ENCODE results near the gene CFAP97D2.
"Not testable (repeated sequence)": the region's sequence is repeated elsewhere in the genome, so short reads cannot be mapped to it uniquely, and the experiment has no call there.

CFAP97D2 gene

DNA sequence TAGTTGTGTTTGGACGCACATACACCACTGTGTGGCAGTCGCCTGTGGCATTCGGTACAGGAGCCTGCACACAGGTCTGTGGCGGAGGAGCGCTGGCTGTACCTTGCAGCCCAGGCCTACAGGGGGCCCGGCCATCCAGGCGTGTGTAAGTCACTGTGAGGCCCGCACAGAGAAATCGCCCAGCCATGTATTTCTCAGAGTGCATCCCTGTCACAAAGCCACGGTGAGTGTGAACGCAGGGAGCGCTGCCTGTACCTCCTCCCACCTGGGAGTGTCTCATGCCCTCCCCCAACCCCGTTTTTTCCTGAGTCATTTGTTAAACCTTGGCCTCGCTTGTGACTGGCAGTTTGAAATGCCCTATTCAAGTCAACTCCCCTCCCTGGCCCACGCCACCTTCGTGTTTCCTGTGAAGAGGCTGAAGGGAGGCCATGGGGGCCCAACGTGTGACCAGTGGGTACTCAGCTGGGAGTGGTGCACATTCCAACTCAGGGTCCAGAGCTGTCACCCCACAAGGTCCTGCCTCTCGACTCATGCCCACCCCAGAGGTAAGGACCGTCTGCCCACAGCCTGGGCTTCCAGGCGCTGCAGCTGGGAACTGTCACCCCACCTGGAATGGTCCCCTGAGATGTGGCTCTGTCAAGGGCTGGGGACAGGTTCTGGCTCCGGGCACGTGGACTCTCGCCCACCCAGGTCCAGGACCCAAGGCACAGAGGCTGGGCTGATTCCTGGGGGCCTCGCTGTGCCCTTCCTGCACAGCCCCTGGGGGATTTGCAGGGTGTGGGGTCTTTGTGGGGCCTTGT lies 35.1 kb upstream of the CFAP97D2 start:
- in situ Hi-C loops (cut with MboI; ENCODE audit: low sequenced_read_pairs), result no loop called here

DNA sequence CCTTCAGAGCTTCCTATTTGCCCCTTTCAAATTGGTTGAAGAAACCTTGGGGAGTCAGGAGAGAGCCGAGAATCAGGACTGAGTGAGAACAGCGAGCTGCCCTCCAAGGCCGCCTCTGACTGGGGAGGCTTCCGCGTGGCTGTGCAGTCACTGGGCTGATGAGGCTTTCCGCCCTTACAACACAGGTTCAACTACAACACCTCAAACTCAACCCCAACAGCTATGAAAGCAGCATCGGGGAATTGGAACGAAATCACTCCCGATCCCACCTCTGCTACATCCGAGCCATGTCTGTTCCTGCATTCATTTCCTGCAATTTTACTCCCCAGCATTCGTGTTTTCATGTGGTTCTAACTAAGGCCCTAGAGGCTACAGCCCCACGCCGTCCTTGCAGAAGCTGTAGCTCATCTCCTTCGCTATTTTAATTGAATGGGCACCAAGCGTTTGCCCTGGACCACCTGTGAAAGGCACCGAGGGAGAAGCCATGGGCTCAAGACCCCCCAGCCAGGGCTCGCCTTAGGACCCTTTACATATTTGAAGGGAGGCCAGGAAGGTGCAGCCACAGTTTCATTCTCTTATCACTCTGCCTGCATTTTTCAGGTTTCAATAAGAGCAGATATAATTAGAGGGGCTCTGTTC lies 34.3 kb upstream of the CFAP97D2 start:
- in situ Hi-C loops (cut with MboI; ENCODE audit: low sequenced_read_pairs), result no loop called here

DNA sequence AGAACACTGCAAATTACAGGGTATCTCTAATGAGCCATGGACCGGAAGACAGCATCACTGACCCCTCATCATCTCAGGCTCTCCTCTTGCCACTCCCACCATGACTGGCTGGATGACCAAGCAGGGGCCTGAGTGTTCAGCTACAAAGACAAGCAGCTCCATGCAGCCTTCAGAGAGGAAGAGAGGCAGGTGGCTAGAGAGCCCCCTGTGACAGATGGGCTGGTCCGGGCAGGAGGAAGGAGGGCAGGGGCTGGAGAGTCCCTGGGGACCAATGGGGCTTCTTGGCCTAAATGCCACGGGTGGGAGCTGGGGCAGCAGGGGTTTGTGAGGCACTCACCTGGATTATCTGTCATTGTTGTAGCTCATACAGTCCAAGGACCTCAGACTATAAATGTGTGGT lies 33.8 kb upstream of the CFAP97D2 start:
- in situ Hi-C loops (cut with MboI; ENCODE audit: low sequenced_read_pairs), result no loop called here

DNA sequence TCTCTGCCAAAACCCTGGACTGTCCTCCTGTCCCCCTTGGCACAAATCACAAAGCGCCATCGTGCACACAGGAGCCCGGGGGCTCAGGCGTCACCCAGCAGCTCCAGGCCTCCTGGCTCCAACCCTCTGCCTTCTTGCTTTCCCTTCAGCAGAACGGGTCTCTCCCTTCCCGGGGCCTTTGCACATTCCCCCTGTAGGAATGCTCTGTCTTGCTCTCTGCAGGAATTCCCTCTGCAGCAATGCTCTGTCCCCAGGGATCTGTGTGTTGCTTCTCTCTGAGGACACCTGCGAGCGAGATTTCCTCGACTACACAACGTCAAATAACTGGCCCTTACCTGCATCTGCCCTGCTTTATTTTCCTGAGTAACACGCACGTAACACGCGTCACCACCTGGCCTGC lies 33.3 kb upstream of the CFAP97D2 start:
- in situ Hi-C loops (cut with MboI; ENCODE audit: low sequenced_read_pairs), result no loop called here

DNA sequence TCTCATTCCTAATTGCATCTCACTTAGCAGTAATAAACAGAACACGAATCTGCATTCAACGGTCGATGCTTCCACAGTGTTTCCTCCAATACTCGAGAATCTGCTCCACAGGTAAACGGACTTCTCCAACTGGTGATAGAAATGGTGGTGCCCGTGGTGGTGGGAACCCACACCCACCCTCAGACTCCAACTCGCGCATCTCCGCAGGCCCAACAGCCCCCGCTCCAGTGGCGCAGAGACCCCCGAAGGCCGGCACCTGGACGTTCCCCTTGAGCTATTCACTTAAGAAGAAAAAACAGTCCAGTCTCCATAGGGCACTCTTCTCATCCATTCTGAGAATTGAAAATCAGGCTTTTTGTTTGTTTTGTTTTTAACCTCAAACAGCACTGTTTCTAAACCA lies 32.9 kb upstream of the CFAP97D2 start:
- in situ Hi-C loops (cut with MboI; ENCODE audit: low sequenced_read_pairs), result no loop called here

DNA sequence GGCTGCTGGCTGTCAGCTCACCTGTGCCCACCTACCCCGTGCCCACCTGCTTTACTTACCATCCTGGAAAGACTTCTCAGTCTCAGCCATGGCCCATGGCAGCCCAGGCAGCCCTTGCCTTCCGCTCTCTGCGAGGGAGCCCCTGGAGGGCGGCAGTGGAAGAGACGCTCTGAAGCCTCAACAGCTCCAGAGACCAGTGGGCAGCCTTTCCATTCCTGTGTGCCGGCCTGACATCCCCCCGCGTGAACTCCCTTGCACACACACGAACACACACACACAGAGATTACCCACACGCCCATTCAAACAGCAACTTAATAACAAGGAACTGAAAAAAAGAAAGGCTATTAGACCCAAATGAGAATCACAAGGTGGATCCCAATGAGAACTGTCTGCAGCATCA lies 32.4 kb upstream of the CFAP97D2 start:
- in situ Hi-C loops (cut with MboI; ENCODE audit: low sequenced_read_pairs), result no loop called here

DNA sequence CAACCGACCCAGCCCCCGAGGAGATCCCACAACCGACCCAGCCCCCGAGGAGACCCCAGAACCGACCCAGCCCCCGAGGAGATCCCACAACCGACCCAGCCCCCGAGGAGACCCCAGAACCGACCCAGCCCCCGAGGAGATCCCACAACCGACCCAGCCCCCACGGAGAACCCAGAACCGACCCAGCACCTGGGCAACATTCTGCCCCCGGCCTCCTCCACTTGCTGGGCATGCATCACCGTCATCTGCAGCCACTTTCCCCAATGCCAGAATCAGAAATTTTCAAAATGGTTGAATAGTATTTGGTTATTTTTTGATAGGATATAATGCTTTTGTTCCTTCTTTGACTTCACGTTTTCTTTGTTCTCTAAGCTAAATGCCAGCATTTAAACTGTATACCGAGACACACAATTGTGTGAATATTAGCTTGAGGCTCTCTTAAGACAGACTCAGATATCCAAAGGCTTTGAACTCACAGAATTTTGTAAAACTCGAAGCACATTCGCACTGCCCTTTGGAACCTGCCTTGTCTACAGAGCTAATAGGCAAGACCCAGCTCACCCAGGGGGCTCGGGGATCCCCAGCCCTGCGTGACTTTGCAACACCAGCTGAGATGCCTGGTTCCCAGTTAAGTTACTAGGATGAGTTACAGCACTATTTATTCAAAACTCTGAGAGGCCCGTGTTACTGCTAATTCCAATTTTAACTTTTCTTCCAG lies 31.1 kb upstream of the CFAP97D2 start:
- in situ Hi-C loops (cut with MboI; ENCODE audit: low sequenced_read_pairs), result no loop called here

DNA sequence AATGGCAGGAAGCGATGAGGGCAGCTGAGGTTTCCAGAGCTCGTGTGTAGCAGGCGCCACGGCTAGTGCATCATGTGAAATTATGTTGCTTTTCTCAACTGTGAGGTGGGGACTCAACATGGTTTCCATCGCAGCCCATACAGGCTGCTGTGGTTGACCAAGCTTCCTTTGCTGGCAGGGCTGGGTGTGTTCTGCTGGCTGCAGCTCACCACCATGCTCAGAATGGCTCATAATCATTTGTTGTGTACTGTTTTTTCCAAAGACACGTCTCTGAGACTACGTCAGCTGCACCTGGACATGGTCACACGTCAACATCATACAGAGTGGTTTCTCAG lies 30.6 kb upstream of the CFAP97D2 start:
- in situ Hi-C loops (cut with MboI; ENCODE audit: low sequenced_read_pairs), result no loop called here

DNA sequence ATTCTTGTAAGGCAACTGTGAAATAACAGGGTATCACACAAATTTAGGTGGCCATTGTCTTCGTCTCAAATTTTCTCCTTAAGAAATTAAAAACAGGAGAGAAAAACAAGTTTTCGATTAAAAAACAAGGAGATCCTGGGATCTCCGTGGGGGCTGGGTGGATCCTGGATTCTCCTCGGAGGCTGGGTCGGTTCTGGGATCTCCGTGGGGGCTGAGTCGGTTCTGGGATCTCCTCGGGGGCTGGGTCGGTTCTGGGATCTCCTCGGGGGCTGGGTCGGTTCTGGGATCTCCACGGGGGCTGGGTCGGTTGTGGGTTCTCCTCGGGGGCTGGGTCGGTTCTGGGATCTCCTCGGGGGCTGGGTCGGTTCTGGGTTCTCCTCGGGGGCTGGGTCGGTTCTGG lies 30.2 kb upstream of the CFAP97D2 start:
- in situ Hi-C loops (cut with MboI; ENCODE audit: low sequenced_read_pairs), result not testable (repeated sequence)

DNA sequence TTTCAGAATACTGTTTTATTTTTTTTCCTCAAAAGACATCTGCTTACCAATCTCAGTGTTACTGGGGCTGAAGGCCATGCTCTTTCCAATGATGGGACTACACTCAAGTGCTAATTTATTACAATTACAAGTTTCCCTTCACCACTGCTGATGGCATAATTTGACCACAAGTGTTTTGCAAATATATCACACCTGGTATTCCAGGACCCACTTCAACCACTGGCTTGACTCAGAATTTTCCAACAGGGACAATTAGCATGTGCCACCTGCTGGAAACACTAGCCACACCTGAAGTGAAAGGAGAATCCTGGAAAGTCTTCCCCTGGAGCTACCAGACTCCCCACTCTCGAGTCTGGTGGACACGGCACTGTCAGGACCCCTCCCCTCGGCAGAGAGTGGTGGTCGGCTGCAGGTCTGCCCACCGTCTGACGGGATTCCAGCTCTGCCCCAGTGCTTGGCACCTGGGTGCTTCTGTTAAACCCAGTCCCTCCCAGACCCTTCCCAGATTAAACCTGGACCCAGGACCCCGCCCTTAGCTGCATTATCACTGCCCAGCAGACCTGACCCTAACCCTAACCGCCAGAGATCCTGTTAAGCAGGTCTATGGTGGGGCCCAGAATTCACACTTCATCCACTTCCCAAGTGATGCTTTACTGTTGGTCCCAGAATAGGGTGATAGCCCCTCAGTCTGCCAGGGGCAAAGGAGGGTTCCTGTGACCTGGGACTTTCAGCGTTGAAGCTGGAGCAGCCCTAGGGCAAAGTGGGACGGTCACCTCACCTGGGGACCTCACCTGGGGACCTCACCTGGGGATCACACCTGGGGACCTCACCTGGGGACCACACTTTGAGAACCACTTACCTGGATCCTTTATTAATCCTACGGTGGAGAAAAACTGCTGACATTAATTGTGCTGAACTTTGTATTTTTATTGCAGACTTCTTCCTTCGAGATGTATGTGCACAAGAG lies 29.0 kb upstream of the CFAP97D2 start:
- in situ Hi-C loops (cut with MboI; ENCODE audit: low sequenced_read_pairs), result no loop called here

DNA sequence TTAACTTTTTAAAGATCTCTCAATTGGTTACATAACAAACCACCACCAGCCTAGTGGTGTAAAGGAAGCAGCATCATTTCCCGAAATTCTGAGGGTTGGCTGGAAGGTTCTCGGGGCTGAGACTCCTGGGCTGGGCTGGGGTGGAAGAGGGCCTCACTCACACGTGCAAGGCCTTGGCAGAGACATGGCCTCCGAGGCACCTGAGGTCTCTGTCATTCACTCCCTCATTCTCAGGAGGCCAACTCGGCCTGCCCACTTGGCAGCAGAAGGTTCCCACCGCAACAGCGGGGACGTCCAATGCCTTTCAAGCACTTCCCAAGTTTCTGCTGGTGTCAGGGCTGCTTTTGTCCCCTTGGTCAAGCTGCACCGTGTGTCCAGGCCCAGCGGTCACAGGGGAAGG lies 28.0 kb upstream of the CFAP97D2 start:
- in situ Hi-C loops (cut with MboI; ENCODE audit: low sequenced_read_pairs), result no loop called here

DNA sequence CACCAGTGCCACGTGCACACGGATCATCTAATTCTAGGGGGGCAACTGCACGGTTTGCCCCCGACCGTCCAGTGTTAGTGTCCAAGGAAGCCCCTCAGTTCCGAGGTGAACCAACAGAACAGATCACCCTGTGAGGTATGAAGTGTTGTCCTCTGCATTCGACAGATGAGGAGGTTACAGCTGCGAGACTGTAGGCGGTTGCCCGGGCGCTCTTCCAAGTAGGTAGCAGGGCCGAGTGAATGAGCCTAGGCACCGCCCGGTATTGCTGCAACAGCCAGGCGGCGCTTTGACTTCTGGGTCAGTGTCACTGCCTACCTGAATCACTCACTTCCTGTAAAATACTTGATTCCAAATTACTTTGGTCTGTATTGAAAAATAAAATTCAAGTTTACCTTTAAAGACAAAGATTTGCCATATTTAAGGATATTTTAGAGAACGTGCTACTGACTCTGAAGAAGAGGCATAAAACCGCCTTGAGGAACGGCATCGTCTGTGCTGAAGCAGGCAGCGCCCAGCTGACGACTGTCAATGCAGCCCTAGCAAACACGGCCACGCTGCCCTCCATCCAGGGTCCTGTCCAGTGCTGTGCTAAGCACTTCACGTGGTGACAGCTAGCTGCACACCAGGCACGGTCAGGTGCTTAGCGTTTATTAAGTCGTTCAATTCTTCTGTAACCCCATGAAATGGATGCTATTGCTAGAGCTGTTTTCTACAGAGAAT lies 27.3 kb upstream of the CFAP97D2 start:
- in situ Hi-C loops (cut with MboI; ENCODE audit: low sequenced_read_pairs), result no loop called here

DNA sequence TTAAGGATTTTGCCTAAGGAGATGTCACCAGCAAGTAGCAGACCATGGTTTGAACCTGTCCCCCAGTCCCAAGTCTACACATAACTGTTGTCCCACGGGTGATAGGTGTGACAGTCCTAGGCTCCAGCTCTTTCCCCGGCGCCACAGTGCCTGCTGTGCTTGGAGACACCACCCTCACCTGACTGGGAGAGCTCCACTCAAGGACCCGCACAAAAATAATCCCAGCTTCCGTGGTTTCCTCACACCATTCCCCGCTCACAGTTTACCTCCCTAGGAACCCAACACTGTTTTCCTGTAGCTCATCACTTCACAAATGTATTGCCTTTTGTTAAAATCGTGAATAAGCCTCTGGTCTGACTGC lies 26.8 kb upstream of the CFAP97D2 start:
- in situ Hi-C loops (cut with MboI; ENCODE audit: low sequenced_read_pairs), result no loop called here

DNA sequence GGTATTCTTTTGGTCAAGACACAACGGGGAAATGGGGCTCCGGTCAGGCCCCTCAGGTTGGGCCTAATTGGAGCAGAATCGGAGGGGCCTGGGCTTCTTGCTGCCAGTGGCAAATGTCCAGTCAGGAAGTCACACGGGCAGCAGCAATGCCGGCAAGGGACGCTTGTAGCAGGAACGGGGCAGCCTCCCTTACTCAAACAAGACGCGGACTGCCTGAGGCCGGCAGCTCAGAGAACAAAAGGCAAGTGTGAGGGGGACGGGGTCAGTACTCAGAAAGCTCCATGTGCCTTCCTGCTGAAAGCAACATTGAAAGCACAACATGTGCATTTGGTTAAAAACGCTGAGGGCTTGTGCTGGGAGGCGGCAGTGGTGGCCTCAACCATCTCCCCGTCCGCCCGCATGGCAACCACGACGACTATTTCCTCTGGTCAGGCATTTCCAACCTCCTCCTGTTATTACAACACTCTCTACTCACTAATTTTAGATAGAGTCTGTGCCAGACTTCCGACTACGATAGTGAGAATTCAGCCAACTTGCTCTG lies 26.2 kb upstream of the CFAP97D2 start:
- in situ Hi-C loops (cut with MboI; ENCODE audit: low sequenced_read_pairs), result no loop called here

DNA sequence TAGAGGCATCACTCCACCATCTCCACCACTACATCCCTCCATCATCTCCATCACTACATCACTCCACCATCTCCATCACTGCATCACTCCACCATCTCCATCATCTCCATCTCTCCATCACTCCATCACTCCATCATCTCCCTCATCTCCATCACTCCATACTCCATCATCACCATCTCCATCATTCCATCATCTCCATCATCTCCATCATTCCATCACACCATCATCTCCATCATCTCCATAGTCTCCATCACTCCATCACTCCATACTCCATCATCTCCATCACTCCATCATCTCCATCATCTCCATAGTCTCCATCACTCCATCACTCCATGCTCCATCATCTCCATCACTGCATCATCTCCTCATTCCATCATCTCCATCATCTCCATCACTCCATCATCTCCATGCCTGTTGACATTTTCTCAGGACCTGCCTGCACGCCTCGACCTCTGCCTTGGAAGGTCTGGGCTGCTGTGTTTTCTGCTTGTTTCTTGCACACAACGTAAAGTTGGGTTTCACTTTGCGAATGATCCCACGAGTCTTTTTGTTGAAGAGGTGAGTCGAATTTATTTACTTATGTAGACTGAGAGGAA lies 25.5 kb upstream of the CFAP97D2 start:
- in situ Hi-C loops (cut with MboI; ENCODE audit: low sequenced_read_pairs), result no loop called here

DNA sequence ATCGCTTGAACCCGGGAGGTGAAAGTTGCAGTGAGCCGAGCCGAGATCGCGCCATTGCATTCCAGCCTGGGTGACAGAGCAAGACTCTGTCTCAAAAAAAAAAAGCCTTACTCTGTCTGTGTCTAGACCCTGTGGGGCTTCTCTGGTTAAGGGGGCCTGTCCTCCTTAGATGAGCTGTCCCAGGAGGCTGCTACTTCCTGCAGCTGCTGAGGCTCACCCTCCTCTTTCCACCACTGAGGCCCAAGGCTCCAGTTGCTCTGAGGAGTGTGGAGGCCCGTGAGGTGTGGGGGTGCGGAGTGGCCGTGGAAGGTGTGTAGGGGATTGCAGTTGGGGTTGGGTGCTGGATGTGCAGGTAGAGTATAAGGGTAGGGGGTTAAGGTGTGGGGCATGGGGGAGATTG lies 24.6 kb upstream of the CFAP97D2 start:
- in situ Hi-C loops (cut with MboI; ENCODE audit: low sequenced_read_pairs), result no loop called here

DNA sequence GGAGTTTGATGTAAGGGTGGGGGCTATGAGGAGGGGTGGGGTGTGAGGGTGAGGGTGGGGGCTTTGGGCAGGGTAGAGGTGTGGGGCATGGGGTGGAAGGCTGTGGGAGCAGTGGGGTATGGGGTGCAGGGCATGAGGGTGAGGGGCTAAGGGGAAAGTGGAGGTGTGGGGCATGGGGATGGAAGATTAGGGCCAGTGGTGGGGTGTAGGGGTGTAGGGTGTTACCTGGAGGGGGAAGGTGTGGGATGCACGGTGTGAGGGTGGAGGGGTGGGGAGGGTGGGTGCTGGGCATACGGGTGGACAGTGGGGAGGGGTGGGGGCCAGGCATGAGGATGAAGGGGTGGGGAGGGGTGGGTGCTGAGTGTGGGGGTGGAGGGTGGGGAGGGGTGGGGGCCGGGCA lies 23.7 kb upstream of the CFAP97D2 start:
- in situ Hi-C loops (cut with MboI; ENCODE audit: low sequenced_read_pairs), result no loop called here

DNA sequence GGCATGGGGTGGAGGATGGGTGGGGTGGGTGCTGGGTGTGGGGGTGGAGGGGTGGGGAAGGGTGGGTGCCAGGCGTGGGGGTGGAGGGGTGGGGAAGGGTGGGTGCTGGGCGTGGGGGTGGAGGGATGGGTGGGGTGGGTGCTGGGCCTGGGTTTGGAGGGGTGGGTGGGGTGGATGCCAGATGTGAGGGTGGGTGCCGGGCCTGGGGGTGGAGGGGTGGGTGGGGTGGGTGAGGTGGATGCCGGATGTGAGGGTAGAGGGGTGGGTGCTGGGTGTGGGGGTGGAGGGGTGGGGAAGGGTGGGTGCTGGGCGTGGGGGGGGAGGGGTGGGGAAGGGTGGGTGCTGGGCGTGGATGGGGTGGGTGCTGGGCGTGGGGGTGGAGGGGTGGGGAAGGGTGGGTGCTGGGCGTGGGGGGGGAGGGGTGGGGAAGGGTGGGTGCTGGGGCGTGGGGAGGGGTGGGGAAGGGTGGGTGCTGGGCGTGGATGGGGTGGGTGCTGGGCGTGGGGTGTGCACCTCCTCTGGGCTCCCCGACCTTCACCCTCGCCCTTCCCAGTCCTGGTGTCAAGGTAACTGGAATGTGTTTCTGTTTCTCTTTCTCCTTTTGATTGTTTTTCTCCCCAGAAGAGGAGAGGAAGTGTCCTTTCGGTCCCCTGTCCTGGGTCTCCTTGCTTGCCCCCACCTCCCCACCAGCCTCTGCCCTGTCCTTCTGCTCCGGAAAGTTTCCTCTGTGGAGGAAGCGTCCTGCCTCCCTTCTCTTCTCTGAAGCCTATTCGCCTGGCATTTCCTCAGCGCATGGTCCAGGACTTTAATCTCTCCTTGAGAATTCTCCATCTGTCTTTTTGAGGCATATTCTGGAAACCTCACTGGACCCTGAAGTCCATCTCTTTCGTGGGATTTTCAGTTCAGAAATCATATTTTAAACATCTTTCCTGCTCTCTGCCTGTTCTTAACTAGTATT lies 22.9 kb upstream of the CFAP97D2 start:
- in situ Hi-C loops (cut with MboI; ENCODE audit: low sequenced_read_pairs), result no loop called here
